Skin of body (tissue), 2 donors: Measurements from ENCODE around the gene SEMA3D. TPM values are rescaled to one million over a fixed set of nuclear protein-coding genes. Genes with fewer than 3 reads are reported as not detected.
A peak's percentile ranks its signal among the peaks of the same experiment; 100 is the strongest.

ENCODE experiments used
- DNase-seq: peaks from one replicate; lab custom pipeline; 2025; lab: John Stamatoyannopoulos, UW
- total RNA-seq: library from RNA; depleted of rRNA; stranded (reverse); fragments of >200 nt; gene quantifications from one replicate; pipeline ENCODE4 v1.2.3, GENCODE V29; 2014

The SEMA3D gene
- total RNA-seq, 1 donor from 2014 or later: 72.6 TPM

DNA sequence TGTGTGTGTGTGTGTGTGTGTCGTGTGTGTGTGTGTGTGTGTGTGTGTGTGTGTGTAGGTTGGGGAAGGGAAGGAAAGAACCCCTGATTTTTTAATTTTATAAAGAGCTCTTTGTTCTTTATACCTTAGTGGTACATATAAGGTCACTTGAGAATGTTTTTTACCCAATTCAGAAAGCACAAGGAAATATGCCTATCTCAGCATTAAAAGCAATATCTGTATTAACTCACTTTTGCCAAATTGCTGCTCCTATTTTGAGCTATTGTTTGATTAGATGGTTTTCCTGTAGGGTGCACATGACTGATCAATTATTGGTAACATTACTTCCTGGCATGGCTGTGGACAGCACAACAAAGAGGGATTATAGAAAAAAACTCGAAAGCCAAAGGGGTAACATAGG, 60.5 kb downstream of the SEMA3D start:
- DNase-seq: no peak

DNA sequence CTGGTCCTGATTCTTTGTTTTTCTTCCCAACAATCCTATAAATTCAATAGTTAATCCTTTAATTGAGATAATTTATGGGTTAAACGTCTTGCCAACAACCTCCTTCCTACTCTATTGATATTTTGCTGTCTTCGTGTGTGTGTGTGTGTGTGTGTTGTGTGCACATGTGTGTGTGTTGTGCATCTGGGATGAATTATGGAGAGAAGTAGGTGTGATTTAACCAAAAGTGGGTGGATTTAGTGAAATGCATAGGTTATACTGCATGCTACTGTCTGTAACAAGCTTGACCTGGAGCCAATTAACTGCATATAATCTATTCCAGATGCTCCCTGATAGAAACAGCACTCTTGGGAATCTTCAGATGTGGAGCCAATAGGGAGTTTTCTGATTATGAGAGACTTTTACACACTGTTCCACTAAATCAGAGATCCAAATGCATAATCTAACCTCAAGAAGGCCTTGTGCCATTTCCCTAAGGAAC, 61.2 kb downstream of the SEMA3D start:
- DNase-seq: peak; percentile 55

- no peak for DNase-seq
Measured at GRCh38 chr7:85125176-85125575, 61.7 kb downstream of the SEMA3D start.

GRCh38 chr7:85119934-85120333, 66.9 kb downstream of the SEMA3D start:
- no peak for DNase-seq

GRCh38 chr7:85115862-85116261, 71.0 kb downstream of the SEMA3D start:
- no peak for DNase-seq

DNA sequence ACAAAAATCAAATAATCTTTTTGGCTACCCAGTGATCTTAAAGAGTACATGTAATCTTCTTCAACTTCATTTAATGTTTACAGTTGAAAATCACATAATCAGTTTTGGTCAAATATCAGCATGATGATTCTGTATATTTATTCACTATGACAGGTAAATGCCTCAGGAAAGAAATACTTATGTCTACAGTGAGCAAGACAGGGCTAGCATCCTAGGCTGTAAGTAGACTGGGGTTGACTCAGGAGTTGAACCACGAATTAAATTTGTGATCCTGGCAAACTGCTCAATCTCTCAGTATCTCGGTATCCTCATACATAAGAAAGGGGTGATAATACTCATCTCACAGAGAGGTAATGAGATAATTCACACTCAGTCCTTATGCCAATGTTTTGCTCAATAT, 71.8 kb downstream of the SEMA3D start:
- no peak for DNase-seq

- DNase-seq: no peak
Measured at GRCh38 chr7:85114342-85114741, 72.5 kb downstream of the SEMA3D start.

- DNase-seq: no peak
Measured at GRCh38 chr7:85111761-85112160, 75.1 kb downstream of the SEMA3D start.

DNA sequence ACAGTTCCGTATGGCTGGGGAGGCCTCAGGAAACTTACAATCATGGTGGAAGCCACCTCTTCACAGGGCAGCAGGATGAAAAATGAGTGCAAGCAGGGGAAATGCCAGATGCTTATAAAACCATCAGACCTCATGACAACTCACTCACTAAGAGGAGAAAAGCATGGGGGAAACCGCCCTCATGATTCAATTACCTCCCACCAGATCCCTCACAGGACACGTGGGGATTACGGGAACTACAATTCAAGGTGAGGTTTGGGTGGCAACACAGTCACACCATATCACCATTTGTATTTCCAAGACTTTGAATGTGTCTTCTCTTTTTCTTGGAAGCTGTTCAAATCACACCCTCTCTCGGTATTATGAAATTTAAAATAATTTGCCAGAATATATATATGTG, 80.1 kb downstream of the SEMA3D start:
- DNase-seq: no peak

DNA sequence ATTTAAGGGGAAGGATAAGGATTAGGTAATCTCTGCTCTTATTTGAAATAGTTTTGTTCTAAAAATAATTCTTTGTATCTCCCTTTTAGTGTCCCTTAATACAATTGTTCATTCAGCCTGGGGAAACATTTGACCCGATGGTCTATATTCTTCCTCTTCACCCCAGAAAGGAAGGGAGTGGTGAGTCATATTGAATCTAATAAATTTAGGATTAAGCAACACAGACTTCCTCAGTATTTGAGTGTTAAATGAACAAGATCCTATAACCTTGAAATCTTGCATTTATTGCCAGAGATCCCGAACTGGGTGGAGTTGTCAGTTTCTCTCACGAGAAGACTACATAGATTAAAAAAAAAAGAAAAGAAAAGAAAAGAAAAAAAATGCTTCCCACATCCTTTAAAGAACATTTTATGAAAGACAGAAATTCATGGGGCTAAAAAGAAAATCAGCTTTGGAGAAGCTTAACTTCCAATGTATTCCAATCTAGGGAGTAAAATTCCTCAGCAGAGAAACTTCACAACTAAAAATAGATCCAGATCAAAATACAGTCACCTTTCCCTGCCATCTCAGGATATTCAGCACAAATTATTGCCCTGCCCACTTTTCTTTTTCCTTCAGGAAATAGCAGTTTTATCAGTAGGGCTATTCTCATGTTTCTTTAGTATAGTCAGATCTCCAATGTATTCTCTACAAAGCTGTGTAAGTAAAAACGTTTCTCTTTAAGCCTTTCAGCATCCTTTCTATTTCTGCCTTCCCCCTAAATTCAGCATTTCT, 82.2 kb downstream of the SEMA3D start:
- no peak for DNase-seq

- DNase-seq: no peak
Measured at GRCh38 chr7:85103962-85104361, 82.9 kb downstream of the SEMA3D start.

DNA sequence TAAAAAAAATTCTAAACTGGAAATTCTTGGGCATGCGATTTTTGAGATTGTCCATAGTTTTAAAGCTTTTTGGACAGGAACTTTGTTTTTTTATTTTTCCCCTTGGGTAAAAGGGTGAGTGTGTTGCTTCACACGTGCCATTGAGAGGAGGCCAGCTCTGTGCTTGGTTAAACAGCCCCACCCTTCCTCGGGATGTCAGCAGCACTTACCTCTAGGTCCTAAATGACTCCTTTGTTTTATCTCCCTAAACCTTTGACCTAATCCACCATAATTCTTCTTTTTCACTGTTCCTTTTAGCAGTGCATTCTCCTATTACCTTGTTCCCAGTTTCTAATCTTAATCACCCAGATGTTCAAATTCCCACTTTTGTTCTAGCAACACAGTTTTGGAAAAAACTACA, 83.5 kb downstream of the SEMA3D start:
- DNase-seq: no peak

GRCh38 chr7:85102813-85103350, 84.0 kb downstream of the SEMA3D start:
- DNase-seq: no peak

DNA sequence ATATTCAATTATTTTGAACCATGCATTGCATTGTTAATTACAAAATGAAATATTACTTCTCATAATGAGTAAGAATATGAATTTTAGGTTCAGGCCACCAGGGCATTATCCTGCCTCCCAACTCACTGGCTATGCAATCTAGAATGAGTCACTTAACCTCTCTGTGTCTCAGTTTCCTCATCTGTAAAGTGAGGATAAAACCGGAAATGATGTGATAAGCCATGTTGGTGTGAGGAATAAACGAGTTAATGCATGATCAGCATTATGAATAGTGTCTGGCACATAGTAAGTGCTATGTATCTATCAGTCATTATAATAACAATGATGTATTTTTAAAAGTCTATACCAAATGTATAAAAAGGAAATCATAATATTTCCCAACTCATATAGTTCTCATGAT, 85.5 kb downstream of the SEMA3D start:
- no peak for DNase-seq

DNA sequence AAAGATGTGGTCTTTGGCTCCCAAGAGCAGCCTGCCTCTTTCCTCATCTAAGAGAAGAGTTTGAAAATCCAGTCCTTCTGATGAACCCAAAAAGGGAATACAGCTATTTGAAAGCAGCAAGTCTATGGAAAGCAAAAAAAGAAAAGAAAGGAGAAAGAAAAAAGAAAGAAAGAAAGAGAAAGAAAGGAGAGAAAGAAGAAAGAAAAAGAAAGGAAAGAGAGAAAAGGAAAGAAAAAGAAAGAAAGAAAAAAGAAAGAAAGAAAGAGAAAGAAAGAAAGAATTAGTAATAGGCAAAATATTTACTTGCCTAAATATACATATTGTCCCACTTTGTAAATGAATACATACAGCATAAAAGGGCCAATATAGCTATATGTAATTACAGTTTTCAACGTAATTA, 89.0 kb downstream of the SEMA3D start:
- DNase-seq: no peak

- DNase-seq: peak; percentile 58
Measured at GRCh38 chr7:85095806-85096205, 91.0 kb downstream of the SEMA3D start.

DNA sequence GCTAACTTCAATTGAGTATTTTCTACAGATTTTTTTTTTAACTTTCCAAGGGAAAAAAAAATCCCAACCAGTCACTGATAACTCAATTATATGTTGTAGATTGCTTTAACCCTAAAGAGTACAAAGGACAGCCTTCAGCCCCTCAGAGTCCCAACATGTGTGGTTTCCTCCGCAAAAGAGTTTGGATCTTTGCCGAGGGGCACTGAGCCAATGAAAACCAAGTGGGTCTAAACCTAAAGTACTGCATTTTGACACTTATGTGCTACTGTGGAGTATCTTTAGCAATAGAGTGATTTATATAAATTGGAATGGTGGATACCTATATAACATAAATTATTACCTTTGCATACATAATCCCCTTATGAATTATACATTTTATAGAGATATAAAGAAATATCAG, 91.5 kb downstream of the SEMA3D start:
- DNase-seq: no peak

- DNase-seq: no peak
Measured at GRCh38 chr7:85094046-85094725, 92.7 kb downstream of the SEMA3D start.

- DNase-seq: no peak
Measured at GRCh38 chr7:85091565-85091928, 95.3 kb downstream of the SEMA3D start.

DNA sequence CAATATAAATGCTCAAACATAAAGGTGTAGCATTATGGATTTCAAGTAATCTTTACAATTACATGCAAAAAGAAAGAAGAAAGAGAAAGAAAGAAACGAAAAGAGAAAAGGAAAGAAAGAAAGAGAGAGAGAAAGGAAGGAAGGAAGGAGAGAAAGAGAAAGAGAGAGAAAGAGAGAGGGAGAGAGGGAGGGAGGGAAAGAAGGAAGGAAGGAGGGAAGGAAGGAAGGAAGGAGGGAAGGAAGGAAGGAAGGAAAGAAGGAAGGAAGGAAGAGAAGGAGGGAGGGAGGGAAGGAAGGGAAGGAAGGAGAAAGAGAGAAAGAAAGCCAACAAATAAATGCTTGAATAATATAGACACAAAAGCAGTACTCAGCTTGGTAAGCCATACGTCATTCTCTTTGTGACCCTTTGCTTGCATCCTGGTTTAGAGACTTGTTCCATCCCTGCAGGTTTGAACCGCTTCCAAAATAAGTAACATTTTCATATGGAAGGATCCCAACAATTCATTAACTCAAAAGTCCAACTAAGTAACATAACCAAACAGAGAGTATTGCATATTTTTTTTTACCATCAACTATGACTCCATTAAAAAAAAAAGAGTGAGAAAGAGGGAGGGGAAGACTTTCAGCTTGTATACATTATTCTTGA, 95.8 kb downstream of the SEMA3D start:
- no peak for DNase-seq

DNA sequence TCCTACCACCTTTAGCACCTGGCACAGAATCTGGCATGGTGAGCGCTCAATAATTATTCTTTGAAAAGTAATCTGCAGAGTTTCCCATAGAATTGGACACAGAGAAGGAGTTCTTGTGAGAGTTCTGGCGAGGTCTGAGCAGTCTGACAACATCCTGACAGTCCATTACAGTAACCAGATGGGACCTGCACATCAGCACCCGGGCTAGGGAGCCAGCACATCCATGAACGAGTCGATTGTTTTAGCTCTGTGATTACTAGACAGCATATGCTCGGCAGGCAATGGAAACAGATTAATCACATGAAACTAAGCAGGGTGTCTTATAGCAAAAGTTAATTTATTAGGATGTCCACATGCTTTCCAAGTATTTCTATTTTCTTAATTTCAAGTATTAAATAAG, 96.7 kb downstream of the SEMA3D start:
- peak; percentile 23 for DNase-seq

DNA sequence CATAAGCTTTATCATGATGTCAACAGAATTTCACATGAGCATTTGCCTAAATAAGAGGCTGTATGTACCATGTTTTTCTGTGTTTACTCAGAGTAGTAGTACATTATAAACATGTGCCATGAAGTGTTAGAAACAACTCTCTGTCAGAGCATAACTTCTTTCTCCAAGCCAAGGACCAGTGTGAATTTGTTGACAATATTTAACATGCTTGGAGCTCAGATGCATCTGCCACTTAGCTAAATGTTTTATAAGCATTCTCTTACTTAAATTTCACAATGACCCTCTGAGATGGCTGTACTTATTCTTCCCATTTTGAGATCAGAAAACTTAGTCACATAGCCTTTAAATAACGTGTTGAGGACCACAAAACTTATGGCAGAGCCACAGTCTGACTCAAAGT, 105.0 kb downstream of the SEMA3D start:
- no peak for DNase-seq
